RWPE2 (cell line): ENCODE measurements around the gene SPRR3.
A peak's percentile ranks its signal among the peaks of the same experiment; 100 is the strongest.

Source experiments
- ATAC-seq: fragments of 200-7000 bp; cut with Tn5 transposase; 3 replicates; pipeline ENCODE4 v1.9.1; 2021; ENCODE audit warnings: low read depth
- DNase-seq: peaks from one replicate; pipeline ENCODE4 v3.0.0-alpha.2; 2020; ENCODE audit warnings: low spot score
- H3K27ac ChIP-seq: fragments of 450-650 bp; 2 replicates; pipeline ENCODE4 v1.5.1; 2017; ENCODE audit warnings: mild to moderate bottlenecking; ENCODE audit not compliant: poor library complexity, severe bottlenecking
- H3K27me3 ChIP-seq: fragments of 250-450 bp; sonication (Bioruptor Pico); 2 replicates; pipeline ENCODE4 v1.5.1; 2021; ENCODE audit warnings: mild to moderate bottlenecking, moderate library complexity; ENCODE audit not compliant: insufficient read depth, poor library complexity, severe bottlenecking
- H3K36me3 ChIP-seq: fragments of 250-450 bp; sonication (Bioruptor Pico); 2 replicates; pipeline ENCODE4 v1.5.1; 2020; ENCODE audit warnings: low read depth, mild to moderate bottlenecking, moderate library complexity
- H3K4me1 ChIP-seq: fragments of 250-450 bp; sonication (Bioruptor Pico); 2 replicates; pipeline ENCODE4 v1.5.1; 2021; ENCODE audit warnings: mild to moderate bottlenecking, moderate library complexity; ENCODE audit not compliant: insufficient read depth, poor library complexity, severe bottlenecking
- H3K4me3 ChIP-seq: fragments of 250-450 bp; sonication (Bioruptor Pico); 2 replicates; pipeline ENCODE4 v1.5.1; 2021; ENCODE audit warnings: mild to moderate bottlenecking, moderate library complexity; ENCODE audit not compliant: severe bottlenecking
- H3K9me3 ChIP-seq: fragments of 250-450 bp; sonication (Bioruptor Pico); 2 replicates; pipeline ENCODE4 v1.5.1; 2021; ENCODE audit warnings: mild to moderate bottlenecking, moderate library complexity; ENCODE audit not compliant: severe bottlenecking
- TF ChIP-seq, protein P1 (sequence below): fragments of 450-650 bp; IDR thresholded peaks from one replicate; pipeline ENCODE4 v1.5.1; 2017; ENCODE audit warnings: mild to moderate bottlenecking, moderate library complexity; ENCODE audit not compliant: poor library complexity, severe bottlenecking

Gene SPRR3

DNA sequence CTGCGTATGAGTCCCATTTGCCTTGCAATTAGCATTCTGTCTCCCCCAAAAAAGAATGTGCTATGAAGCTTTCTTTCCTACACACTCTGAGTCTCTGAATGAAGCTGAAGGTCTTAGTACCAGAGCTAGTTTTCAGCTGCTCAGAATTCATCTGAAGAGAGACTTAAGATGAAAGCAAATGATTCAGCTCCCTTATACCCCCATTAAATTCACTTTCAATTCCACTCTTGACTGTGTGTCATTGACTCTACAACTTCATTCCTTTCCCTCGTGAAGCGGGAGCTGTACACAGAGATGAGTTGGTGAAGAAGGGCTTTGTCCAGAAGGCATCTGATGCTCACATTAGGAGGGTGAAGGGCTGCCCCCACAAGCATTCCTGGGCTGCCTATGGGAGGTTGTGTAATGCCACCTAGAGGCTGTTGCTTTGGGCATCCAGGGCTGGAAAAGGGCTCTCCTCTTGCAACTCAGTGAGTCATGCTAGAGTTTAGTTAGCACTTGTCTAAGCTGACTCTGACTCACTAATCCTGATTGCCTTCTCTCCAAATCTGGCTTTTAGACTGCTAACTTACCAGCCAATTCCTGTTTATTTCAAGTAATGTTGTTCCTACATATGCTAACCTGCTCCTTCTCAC, 31.2 kb downstream of the SPRR3 start:
- H3K36me3 ChIP-seq = no peaks in the 10 kb centered on the region
- DNase-seq = peak; percentile 89
- H3K4me3 ChIP-seq = no peak overlapping the region
- peaks cover 36% of the 10 kb centered on the region for H3K4me1 ChIP-seq
- TF ChIP-seq, protein P1, sequence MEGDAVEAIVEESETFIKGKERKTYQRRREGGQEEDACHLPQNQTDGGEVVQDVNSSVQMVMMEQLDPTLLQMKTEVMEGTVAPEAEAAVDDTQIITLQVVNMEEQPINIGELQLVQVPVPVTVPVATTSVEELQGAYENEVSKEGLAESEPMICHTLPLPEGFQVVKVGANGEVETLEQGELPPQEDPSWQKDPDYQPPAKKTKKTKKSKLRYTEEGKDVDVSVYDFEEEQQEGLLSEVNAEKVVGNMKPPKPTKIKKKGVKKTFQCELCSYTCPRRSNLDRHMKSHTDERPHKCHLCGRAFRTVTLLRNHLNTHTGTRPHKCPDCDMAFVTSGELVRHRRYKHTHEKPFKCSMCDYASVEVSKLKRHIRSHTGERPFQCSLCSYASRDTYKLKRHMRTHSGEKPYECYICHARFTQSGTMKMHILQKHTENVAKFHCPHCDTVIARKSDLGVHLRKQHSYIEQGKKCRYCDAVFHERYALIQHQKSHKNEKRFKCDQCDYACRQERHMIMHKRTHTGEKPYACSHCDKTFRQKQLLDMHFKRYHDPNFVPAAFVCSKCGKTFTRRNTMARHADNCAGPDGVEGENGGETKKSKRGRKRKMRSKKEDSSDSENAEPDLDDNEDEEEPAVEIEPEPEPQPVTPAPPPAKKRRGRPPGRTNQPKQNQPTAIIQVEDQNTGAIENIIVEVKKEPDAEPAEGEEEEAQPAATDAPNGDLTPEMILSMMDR = peak; percentile 89
- peaks cover 2% of the 10 kb centered on the region for H3K9me3 ChIP-seq
- peak; percentile 96 for ATAC-seq
- H3K27me3 ChIP-seq = no peaks in the 10 kb centered on the region
- H3K27ac ChIP-seq = peak overlapping the region; percentile 84

DNA sequence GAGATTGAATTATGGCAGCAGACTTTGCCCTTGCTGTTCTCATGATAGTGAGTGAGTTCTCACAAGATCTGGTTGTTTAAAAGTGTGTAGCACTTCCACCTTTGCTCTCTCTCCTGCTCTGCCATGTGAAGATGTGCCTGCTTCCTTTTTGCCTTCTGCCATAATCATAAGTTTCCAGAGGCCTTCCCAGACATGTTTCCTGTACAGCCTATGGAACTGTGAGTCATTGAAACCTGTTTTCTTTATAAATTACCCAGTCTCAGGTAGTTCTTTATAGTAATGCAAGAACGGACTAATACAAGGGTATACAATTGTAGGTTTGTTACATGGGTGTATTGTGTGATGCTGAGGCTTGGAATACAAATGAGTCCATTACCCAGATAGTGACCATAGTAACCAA, 33.7 kb downstream of the SPRR3 start:
- ATAC-seq = no peak
- no peak for DNase-seq
- peaks cover 2% of the 10 kb centered on the region for H3K9me3 ChIP-seq
- TF ChIP-seq, protein P1 = no peak
- H3K27ac ChIP-seq = no peak overlapping the region
- peaks cover 36% of the 10 kb centered on the region for H3K4me1 ChIP-seq
- no peak overlapping the region for H3K4me3 ChIP-seq
- H3K36me3 ChIP-seq = no peaks in the 10 kb centered on the region
- H3K27me3 ChIP-seq = no peaks in the 10 kb centered on the region

- H3K27ac ChIP-seq = peak within 1 kb of the TSS; percentile 6
- peaks cover 2% of the 10 kb centered on the region for H3K9me3 ChIP-seq
- ATAC-seq (peak; percentile 38; the same call in 2 of the 3 replicates), DNase-seq (no peak)
- no peak within 1 kb of the TSS for H3K4me3 ChIP-seq
- H3K4me1 ChIP-seq = peaks cover 11% of the 10 kb centered on the region
- H3K27me3 ChIP-seq = no peaks in the 10 kb centered on the region
- H3K36me3 ChIP-seq = no peaks in the 10 kb centered on the region
- TF ChIP-seq, protein P1 = no peak
Measured at GRCh38 chr1:153040950-153041631, 39.5 kb downstream of the SPRR3 start, which contains the start of gene SPRR2D. TSS of gene SPRR2D (minus strand) at chr1:153041120. CDS start at chr1:153040346, 774 bp downstream.

DNA sequence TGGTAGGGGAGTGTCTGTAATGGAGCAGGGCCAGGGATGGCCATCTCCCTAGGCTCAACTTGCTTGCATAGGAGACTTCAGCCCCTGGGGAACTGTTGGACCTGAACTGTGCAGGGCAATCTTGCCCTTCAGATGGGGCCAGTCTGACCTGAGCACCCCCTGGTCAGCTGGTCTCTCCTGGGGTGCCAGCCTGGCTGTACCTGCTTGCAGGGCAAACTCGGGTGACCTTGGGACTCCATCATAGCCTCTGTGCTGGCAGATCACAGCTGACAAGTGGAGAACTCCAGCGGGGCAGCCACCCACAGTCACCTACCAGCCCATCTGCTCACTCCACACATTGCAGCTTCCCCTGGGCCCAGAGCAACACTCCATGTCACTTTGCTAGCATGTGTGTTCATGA, 47.7 kb downstream of the SPRR3 start:
- TF ChIP-seq, protein P1 = no peak
- Histone ChIP-seq H3K4me1 (peaks cover 15% of the 10 kb centered on the region), H3K36me3 (no peaks in the 10 kb centered on the region), H3K9me3 (no peaks in the 10 kb centered on the region), H3K27ac (no peak overlapping the region), H3K4me3 (no peak overlapping the region), H3K27me3 (no peaks in the 10 kb centered on the region)
- DNase-seq = no peak
- ATAC-seq = no peak
